Endothelial cell of umbilical vein (primary cell): ENCODE results near the gene DGKD. TPM values are rescaled to one million over a fixed set of nuclear protein-coding genes. Genes with fewer than 3 reads are reported as not detected.

ENCODE experiments used
- BruUV-seq: library from RNA; stranded (reverse); fragments of 400-500 nt; replicated peaks from 2 replicates; lab custom pipeline; 2021; lab: Mats Ljungman, UMichigan
- CTCF ChIA-PET: fragments of 300-600, 350-600 bp; sonication (Branson Sonifier 250); formaldehyde crosslinking; loops from one replicate; lab custom pipeline; 2021; ENCODE audit warnings: antibody characterized with exemption, inconsistent platforms; lab: Charles Lee
- POLR2A ChIA-PET: fragments of 300-600, 350-600 bp; sonication (Branson Sonifier 250); formaldehyde crosslinking; loops from one replicate; lab custom pipeline; 2021; ENCODE audit warnings: antibody characterized with exemption, inconsistent platforms; lab: Charles Lee
- DNase-seq: peaks from one replicate; pipeline ENCODE4 v3.0.0-alpha.2; 2011; ENCODE audit warnings: low read depth, low spot score
- FAIRE-seq: peaks from 2 replicates; lab custom pipeline; 2011; peaks lifted over from hg19 to GRCh38; lab: Jason Lieb, UNC
- H2AFZ ChIP-seq: 2 replicates; pipeline ENCODE4 v1.6.0; 2012; ENCODE audit warnings: low read depth, low read length, control low read depth, inconsistent platforms
- H3K27ac ChIP-seq: 2 replicates; pipeline ENCODE4 v1.5.1; 2011; ENCODE audit warnings: low read depth, mild to moderate bottlenecking, control low read depth, low read length, moderate library complexity; ENCODE audit not compliant: insufficient read depth
- H3K27me3 ChIP-seq, 2 experiments: 2 replicates each; pipeline versions ENCODE4 v1.6.0 to v1.6.1; 2011; ENCODE audit warnings: low read length in 2 of 2, mixed read lengths in 1 of 2; ENCODE audit not compliant: control insufficient read depth in 2 of 2, insufficient read depth in 2 of 2
- H3K36me3 ChIP-seq, 2 experiments: 2 replicates in 1 of 2; 3 replicates in 1 of 2; pipeline ENCODE4 v1.5.1; 2011; ENCODE audit warnings: low read length in 2 of 2, mild to moderate bottlenecking in 1 of 2, moderate library complexity in 1 of 2; ENCODE audit not compliant: control insufficient read depth in 2 of 2, insufficient read depth in 2 of 2; ENCODE audit errors: extremely low read depth in 1 of 2
- H3K4me1 ChIP-seq: 3 replicates; pipeline ENCODE4 v1.5.1; 2011; ENCODE audit warnings: mild to moderate bottlenecking, low read length; ENCODE audit not compliant: control insufficient read depth, insufficient read depth; ENCODE audit errors: extremely low read depth
- H3K4me2 ChIP-seq: 2 replicates; pipeline ENCODE4 v1.6.1; 2011; ENCODE audit warnings: low read length, control low read depth, mixed read lengths; ENCODE audit not compliant: insufficient read depth
- H3K4me3 ChIP-seq, 3 experiments: fragments of 200-600 bp in 1 of 3; sonication (generic), shearing (Covaris generic) in 1 of 3; replicated peaks in 1 of 3; 2 replicates each; pipeline ENCODE4 v1.5.1; 2011 to 2016; ENCODE audit warnings: control low read depth in 3 of 3, low read length in 3 of 3, mild to moderate bottlenecking in 2 of 3, inconsistent platforms in 1 of 3, low read depth in 1 of 3, moderate library complexity in 1 of 3; ENCODE audit not compliant: insufficient read depth in 1 of 3
- H3K79me2 ChIP-seq: 2 replicates; pipeline ENCODE4 v1.6.0; 2012; ENCODE audit warnings: low read length, inconsistent platforms; ENCODE audit not compliant: control insufficient read depth, insufficient read depth
- H3K9ac ChIP-seq: replicated peaks from 2 replicates; pipeline ENCODE3; 2011; ENCODE audit warnings: low read length, control low read depth; ENCODE audit not compliant: insufficient read depth; ENCODE audit errors: extremely low read depth
- H3K9me1 ChIP-seq: replicated peaks from 3 replicates; pipeline ENCODE4 v1.6.0; 2011; ENCODE audit warnings: mild to moderate bottlenecking, low read length; ENCODE audit not compliant: control insufficient read depth, insufficient read depth; ENCODE audit errors: extremely low read depth
- H3K9me3 ChIP-seq: replicated peaks from 2 replicates; pipeline ENCODE4 v1.5.1; 2012; ENCODE audit warnings: low read length, inconsistent platforms; ENCODE audit not compliant: control insufficient read depth, insufficient read depth
- H4K20me1 ChIP-seq: replicated peaks from 2 replicates; pipeline ENCODE3; 2011; ENCODE audit warnings: mild to moderate bottlenecking, low read length; ENCODE audit not compliant: control insufficient read depth, insufficient read depth; ENCODE audit errors: extremely low read depth
- CTCF ChIP-seq, 2 donors: IDR thresholded peaks; 1 replicate in 1 of 2; 2 replicates in 1 of 2; pipeline ENCODE4 v1.5.1; 2011; ENCODE audit warnings: low read length in 2 of 2, mild to moderate bottlenecking in 2 of 2, moderate library complexity in 2 of 2, control low read depth in 1 of 2, inconsistent platforms in 1 of 2, low read depth in 1 of 2; ENCODE audit not compliant: insufficient read depth in 1 of 2; ENCODE audit errors: extremely low read depth in 1 of 2
- EZH2 ChIP-seq: IDR thresholded peaks from 2 replicates; pipeline ENCODE4 v1.6.1; 2012; ENCODE audit warnings: borderline replicate concordance, low read depth, mild to moderate bottlenecking, moderate library complexity, low read length, inconsistent platforms; ENCODE audit not compliant: severe bottlenecking
- FOS ChIP-seq: IDR thresholded peaks from 2 replicates; pipeline ENCODE4 v1.6.1; 2011; ENCODE audit warnings: mild to moderate bottlenecking, low read length, moderate library complexity, borderline replicate concordance; ENCODE audit not compliant: insufficient read depth
- GATA2 ChIP-seq: IDR thresholded peaks from 2 replicates; pipeline ENCODE4 v1.7.0; 2011; ENCODE audit warnings: low read depth, mild to moderate bottlenecking, moderate library complexity, mixed read lengths, low read length; ENCODE audit not compliant: insufficient read length, insufficient read depth
- JUN ChIP-seq: IDR thresholded peaks from 2 replicates; pipeline ENCODE4 v1.6.1; 2011; ENCODE audit warnings: borderline replicate concordance, low read depth; ENCODE audit not compliant: insufficient read length, insufficient read depth
- MAX ChIP-seq: IDR thresholded peaks from 2 replicates; pipeline ENCODE4 v1.6.1; 2011; ENCODE audit not compliant: insufficient read depth, insufficient read length
- MYC ChIP-seq: IDR thresholded peaks from one replicate; pipeline ENCODE4 v1.6.1; 2011; ENCODE audit warnings: mild to moderate bottlenecking, low read depth, low read length
- POLR2A ChIP-seq: IDR thresholded peaks from 2 replicates; pipeline ENCODE4 v1.6.1; 2012; ENCODE audit warnings: low read depth, mild to moderate bottlenecking, control low read depth, low read length
- POLR2AphosphoS5 ChIP-seq: IDR thresholded peaks from 2 replicates; pipeline ENCODE4 v1.6.1; 2012; ENCODE audit warnings: low read depth, mild to moderate bottlenecking, control low read depth, low read length, moderate library complexity; ENCODE audit not compliant: insufficient read depth
- dilution Hi-C: fragments of 300-500 bp; cut with MboI; formaldehyde crosslinking; loops from one replicate; pipeline ENCODE4 v1.15.0; 2019; ENCODE audit warnings: low sequenced_read_pairs; ENCODE audit not compliant: extremely low pct_ligation_motif_present
- intact Hi-C: fragments of 100-400 bp; cut with micrococcal nuclease; formaldehyde crosslinking; loops from one replicate; pipeline ENCODE4 v1.10.0; 2022
- polyA plus RNA-seq, 4 experiments: library from polyadenylated mRNA; depleted of rRNA in 3 of 4; stranded (reverse) in 3 of 4; unstranded in 1 of 4; fragments of >200 nt; gene quantifications; 2 replicates each; pipeline versions ENCODE4 v1.2.1 to v1.2.3, GENCODE V29; 2011 to 2012; ENCODE audit warnings: missing spikeins in 1 of 4
- total RNA-seq: library from RNA; stranded (reverse); gene quantifications from 2 replicates; pipeline ENCODE4 v1.2.3, GENCODE V29; 2021

The DGKD gene
- total and polyA plus RNA-seq, 2 donors (not counting 3 experiments of a cell fraction or from before 2014, with no cell fraction given), result 10.8 to 36.6 TPM

GRCh38 chr2:233479616-233480489 is 125.6 kb downstream of the DGKD start:
- POLR2A ChIA-PET, result no interaction called here
- Histone ChIP-seq H3K4me1 (no peaks in the 10 kb centered on the region), H3K4me3 (no peak overlapping the region), H3K36me3 (peaks cover 0 to 6% of the 10 kb centered on the region in 2 experiments), H2AFZ (no peak overlapping the region), H3K4me2 (no peak overlapping the region), H3K27me3 (no peaks in the 10 kb centered on the region), H3K9me3 (no peaks in the 10 kb centered on the region), H3K79me2 (no peaks in the 10 kb centered on the region), H3K9ac (no peak overlapping the region), H3K27ac (no peak overlapping the region), H3K9me1 (no peaks in the 10 kb centered on the region), H4K20me1 (no peaks in the 10 kb centered on the region)
- intact Hi-C loops, result no loop called here
- DNase-seq, result no peak
- CTCF ChIA-PET, result interaction anchor here (1.4 kb wide), 1 partner anchor 232 kb away, joined by 8 read pairs; no protein-coding TSS in a partner anchor
- BruUV-seq, result no TSS peak
- no peak for TF ChIP-seq POLR2A
- no peak for FAIRE-seq
- dilution Hi-C loops, result no loop called here

- intact Hi-C loops, result no loop called here
- Histone ChIP-seq H4K20me1 (no peaks in the 10 kb centered on the region), H3K36me3 (peaks cover 0 to 6% of the 10 kb centered on the region in 2 experiments), H3K9ac (no peak overlapping the region), H3K4me1 (peaks cover under 1% of the 10 kb centered on the region), H3K27ac (no peak overlapping the region), H3K9me3 (no peaks in the 10 kb centered on the region), H3K79me2 (no peaks in the 10 kb centered on the region), H3K4me3 (no peak overlapping the region), H3K4me2 (no peak overlapping the region), H3K9me1 (no peaks in the 10 kb centered on the region), H3K27me3 (no peaks in the 10 kb centered on the region), H2AFZ (no peak overlapping the region)
- FAIRE-seq, result no peak
- TF ChIP-seq JUN (no peak), MAX (no peak), EZH2 (no peak), FOS (no peak), CTCF (IDR thresholded peaks at IDR 0.05; ENCODE audit: extremely low read depth in 1 of 2, insufficient read depth in 1 of 2, low read depth in 1 of 2, low read length in 2 of 2) (no peak), GATA2 (no peak), POLR2AphosphoS5 (no peak), POLR2A (no peak), MYC (no peak)
- POLR2A ChIA-PET, result no interaction called here
- peak; percentile 13 for DNase-seq
- CTCF ChIA-PET, result interaction anchor here (1.0 to 1.4 kb wide), 3 partner anchors 32 to 231 kb away, joined by 3 to 8 read pairs (median 4); no protein-coding TSS in a partner anchor
- dilution Hi-C loops, result no loop called here
- no TSS peak for BruUV-seq
Measured at GRCh38 chr2:233480490-233481202, 126.4 kb downstream of the DGKD start.
